ENCODE results near the gene GNAQ.
A peak's percentile ranks its signal among the peaks of the same experiment; 100 is the strongest.
"Not testable (repeated sequence)": the region's sequence is repeated elsewhere in the genome, so short reads cannot be mapped to it uniquely, and the experiment has no call there.

The GNAQ gene

DNA sequence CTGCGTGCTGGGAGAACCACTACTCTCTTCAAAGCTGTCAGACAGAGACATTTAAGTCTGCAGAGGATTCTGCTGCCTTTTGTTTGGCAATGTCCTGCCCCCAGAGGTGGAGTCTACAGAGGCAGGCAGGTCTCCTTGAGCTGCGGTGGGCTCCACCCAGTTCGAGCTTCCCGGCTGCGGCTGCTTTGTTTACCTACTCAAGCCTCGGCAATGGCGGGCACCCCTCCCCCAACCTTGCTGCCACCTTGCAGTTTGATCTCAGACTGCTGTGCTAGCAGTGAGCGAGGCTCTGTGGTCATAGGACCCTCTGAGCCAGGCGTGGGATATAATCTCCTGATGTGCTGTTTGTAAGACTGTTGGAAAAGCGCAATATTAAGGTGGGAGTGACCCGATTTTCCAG lies 343.9 kb downstream of the GNAQ start:
- DNase-seq: not testable (repeated sequence)

DNA sequence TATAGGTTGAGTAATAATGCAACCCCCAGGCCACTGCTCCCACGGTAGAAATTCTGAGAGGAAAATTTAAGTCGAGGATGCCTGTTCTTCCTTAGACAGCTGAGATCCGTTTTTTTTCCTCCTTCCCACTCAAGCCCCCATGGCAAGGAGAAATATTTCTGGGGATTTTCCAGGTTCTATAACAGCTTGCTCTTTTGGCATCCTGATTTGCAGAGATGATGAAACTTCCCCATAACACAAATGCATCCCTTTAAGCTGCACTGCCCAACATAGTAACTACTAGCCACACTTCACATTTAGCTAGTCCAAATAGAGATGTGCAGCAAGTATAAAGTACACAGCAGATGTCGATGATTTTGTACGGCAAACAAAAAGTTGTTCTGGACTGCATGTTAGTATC lies 351.0 kb downstream of the GNAQ start:
- DNase-seq: peak in 3 of 4 experiments; percentile 9 to 26 (median 23)

DNA sequence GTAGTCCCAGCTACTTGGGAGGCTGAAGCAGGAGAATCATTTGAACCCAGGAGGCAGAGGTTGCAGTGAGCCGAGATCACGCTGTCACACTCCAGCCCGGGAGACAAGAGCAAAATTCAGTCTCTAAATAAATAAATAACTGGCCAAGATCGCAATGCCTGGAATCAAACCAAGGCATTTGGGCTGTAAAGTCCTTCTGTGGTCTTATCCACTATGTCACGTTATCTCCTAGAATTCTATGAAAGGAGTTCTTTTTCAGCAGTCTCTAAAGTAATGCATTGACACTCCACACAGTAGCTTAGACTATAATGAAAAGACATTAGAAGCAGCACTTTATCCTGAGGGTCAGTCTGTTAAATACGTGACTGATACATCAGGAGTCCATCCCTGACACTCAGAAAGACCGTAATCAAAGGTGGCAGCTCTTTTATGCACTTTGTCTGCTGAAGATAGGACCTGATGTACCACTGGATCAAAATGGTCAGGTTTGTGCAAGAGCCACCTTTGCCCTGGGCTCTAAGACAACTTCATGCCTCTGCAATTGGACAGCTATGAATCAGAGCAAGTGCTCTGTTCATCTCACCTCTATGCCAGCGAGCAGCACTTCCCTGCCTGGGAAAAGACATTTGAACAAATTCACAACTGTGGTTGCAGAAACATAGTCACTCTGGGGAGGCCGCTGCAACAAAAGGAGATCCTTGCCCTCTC lies 351.8 kb downstream of the GNAQ start:
- no peak for DNase-seq

DNA sequence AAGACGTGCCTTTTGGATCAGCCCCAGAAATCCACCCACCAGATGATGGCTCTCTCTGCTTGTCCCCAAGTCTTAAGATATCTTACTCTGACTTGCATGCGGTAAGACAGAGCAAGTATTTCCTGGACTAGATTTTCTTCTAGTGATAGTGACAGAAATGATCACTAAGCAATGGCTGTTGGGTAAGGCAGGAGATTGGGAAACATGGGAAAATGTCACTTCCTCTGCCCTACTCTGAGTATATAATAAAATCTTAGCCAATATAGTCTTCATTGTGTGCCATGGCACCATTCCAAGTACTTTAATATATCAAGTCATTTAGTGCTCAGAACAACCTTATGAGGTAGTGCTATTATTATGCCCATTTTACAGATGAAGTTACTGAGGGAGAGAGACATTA lies 352.5 kb downstream of the GNAQ start:
- DNase-seq: peak; percentile 63 to 85 (median 72)

DNA sequence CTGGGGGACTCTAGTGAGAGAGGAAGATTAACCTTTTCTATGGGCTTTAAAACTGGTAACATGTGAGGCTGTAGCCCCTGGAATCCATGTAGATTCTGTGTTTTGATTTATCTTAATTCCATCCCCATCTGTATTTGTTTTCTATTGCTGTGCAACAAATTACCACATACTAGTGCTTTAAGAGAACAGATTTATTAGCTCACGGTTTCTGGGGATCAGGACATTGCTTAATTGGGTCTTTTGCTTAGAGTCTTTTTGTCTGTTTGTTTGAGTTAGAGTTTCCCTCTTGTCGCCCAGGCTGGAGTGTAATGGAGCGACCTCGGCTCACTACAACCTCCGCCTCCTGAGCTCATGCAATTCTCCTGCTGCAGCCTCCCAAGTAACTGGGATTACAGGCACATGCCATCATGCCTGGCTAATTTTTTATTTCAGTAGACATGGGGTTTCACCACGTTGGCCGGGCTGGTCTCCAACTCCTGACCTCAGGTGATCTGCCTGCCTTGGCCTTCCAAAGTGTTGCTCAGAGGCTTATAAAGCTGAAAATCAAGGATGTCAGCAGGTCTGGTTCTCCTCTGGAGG lies 353.6 kb downstream of the GNAQ start:
- DNase-seq: no peak

DNA sequence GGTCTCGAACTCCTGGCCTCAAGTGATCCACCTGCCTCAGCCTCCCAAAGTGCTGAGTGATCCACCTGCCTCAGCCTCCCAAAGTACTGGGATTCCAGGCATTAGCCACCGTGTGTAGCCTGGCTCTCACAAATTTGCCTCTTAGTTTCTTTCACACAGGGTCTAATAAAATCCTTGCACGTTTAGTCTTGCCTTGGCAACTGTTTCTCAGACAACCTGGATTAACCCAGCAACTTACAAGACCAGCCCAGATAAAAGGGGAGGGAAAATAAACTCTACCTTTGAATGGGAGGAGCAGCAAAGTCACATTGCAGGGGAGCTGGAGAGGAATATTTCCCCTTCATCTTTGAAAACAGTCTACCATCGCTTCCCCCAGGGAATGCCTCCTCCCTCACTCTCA lies 354.2 kb downstream of the GNAQ start:
- DNase-seq: no peak

DNA sequence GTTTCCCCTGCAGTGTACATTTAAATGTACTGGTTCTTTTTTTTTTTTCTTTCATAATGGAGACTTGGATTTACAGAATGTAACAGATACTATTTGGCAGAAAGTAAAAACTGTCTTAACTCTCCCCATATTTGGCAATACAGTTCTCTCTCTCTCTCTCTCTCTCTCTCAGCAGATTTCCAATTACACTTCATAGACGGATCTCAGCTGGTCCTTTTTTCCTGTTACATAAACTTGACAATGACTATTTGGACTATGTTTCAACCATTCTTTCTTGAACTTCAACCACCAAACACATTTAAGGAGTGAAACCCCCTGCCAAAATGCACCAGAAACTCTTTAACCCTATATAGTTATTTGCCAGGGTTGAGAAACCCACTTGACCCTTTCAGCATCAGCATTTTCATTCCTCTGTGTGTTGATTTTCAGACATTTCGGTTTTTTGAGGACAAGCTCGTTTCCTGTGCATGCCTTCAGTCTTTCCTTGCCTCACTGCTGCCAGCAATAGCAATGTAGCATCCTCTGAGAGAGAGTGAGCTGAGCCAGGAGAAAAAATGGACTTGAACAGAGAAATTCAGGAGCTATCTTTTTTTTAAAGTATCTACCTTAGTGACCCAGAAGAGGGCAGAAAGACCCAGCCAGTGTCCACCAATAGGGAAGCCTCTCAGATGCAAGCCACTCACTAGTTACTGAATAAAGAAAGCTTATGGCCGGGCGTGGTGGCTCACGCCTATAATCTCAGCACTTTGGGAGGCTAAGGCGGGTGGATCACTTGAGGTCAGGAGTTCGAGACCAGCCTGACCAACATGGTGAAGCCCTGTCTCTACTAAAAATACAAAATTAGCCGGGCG lies 357.4 kb downstream of the GNAQ start:
- peak in 1 of 4 experiments; percentile 23 for DNase-seq

DNA sequence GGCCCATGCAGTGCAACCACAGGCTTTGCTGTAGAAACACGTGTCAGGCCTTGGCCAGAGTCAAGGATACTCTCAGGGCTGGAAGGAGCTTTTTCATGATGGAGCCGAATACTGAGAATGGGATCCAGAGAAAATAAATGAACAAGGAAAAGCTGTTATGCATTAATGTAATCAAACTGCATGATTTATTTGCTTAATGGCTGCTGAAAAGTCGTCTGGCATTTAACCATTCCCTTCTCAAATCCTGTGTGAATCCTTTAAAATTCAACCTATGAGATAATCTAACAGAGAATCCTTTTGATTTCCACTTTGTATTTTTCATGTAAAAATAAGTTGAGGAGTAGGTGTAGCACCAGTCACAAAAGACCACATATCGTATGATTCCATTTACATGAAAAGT lies 359.4 kb downstream of the GNAQ start:
- DNase-seq: no peak

DNA sequence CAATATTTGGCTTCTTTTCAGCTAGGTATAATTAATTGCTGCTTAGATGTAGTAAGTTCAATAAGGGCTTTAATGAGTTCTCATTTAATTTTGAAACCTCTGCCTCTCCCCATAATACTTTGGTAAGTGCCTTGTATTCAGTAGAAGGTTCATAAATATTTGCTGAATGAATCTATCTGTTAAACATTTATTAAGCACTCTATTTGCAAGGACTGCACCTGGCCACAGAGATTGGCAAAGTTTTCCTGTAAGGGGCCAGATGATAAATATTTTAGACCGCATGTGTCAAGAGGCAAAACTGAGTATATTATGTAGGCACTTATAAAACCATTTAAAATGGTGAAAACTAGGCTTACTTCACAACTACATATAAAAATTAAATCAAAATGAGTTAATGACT lies 364.5 kb downstream of the GNAQ start:
- DNase-seq: no peak

All from suppressor macrophage (primary cell).